C4-2B (cell line): ENCODE results near the gene OPRD1.

Source experiments
- ZFX ChIP-seq: fragments of 450-650 bp; IDR thresholded peaks from 2 replicates; pipeline ENCODE4 v1.6.1; 2017
- TF ChIP-seq, protein P1 (sequence below): fragments of 450-650 bp; conservative IDR thresholded peaks from 2 replicates; pipeline ENCODE4 v1.5.1; 2017; ENCODE audit warnings: mild to moderate bottlenecking

DNA sequence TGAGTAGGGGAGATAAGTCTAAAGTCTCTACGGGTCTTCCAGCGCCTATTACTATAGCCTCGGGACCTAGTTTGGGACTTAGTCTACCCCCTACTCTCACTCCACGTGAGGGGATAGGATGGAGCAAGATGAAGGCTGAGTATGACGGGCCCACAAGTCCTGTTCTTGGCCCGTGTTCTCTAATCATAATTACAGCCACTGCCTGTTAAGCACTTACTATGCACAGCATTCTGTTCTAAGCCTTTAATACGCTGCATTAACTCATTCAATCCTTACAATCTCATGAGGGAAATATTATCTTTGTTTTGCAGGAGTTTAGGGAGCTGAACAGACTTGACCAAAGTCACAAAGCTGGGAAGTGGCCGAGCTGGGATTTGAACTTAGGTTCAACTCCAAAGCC, 78.5 kb downstream of the OPRD1 start:
- TF ChIP-seq, protein P1, sequence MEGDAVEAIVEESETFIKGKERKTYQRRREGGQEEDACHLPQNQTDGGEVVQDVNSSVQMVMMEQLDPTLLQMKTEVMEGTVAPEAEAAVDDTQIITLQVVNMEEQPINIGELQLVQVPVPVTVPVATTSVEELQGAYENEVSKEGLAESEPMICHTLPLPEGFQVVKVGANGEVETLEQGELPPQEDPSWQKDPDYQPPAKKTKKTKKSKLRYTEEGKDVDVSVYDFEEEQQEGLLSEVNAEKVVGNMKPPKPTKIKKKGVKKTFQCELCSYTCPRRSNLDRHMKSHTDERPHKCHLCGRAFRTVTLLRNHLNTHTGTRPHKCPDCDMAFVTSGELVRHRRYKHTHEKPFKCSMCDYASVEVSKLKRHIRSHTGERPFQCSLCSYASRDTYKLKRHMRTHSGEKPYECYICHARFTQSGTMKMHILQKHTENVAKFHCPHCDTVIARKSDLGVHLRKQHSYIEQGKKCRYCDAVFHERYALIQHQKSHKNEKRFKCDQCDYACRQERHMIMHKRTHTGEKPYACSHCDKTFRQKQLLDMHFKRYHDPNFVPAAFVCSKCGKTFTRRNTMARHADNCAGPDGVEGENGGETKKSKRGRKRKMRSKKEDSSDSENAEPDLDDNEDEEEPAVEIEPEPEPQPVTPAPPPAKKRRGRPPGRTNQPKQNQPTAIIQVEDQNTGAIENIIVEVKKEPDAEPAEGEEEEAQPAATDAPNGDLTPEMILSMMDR, result no peak
- no peak for TF ChIP-seq ZFX
